ENCODE results near the gene FAM161B. TPM values are rescaled to one million over a fixed set of nuclear protein-coding genes. Genes with fewer than 3 reads are reported as not detected.

The FAM161B gene
- polyA plus RNA-seq, 1 of the 3 experiments (the other 2 are of a cell fraction): 1.4 TPM

GRCh38 chr14:73889376-73889775 is 60.5 kb downstream of the FAM161B start (continued):
- TF ChIP-seq PBX3 (IDR thresholded peaks at IDR 0.05) (no peak), SIN3A (IDR thresholded peaks at IDR 0.05; ENCODE audit: borderline replicate concordance, low read depth, low read length) (no peak), ELF1 (IDR thresholded peaks at IDR 0.05) (no peak), SMC3 (IDR thresholded peaks at IDR 0.05; ENCODE audit: low read depth, low read length) (no peak), GABPA (IDR thresholded peaks at IDR 0.05; ENCODE audit: low read depth) (no peak), GATA2 (CRISPR knock-in tag; IDR thresholded peaks at IDR 0.05) (no peak), CHD2 (IDR thresholded peaks at IDR 0.05; ENCODE audit: low read length, partially characterized antibody) (no peak)

GRCh38 chr14:73888971-73889370 is 60.9 kb downstream of the FAM161B start:
- Histone ChIP-seq H3K27me3 (ENCODE audit: insufficient read depth) (no peaks in the 10 kb centered on the region), H3K79me2 (ENCODE audit: insufficient read depth) (peaks cover 88% of the 10 kb centered on the region), H3K9me2 (no peaks in the 10 kb centered on the region), H3K4me3 (ENCODE audit: low read depth in 2 of 2, low read length in 1 of 2) (peak overlapping the region; percentile 84 to 90; a peak in 2 of 4 replicates), H3K4me1 (ENCODE audit: control insufficient read depth in 1 of 2, insufficient read depth in 2 of 2, low read depth in 1 of 2, low read length in 1 of 2) (peaks cover 0 to 3% of the 10 kb centered on the region in 2 experiments; a peak in 3 of 4 replicates), H3F3A (replicated peaks; ENCODE audit: insufficient read depth) (peaks cover 8% of the 10 kb centered on the region), H3K36me3 (replicated peaks in 1 of 2; ENCODE audit: control insufficient read depth in 1 of 2, insufficient read depth in 2 of 2, low read length in 1 of 2) (peaks cover 11 to 17% of the 10 kb centered on the region in 2 experiments), H3K27ac (ENCODE audit: low read depth in 2 of 2, low read length in 1 of 2) (peak overlapping the region in 1 of 2 experiments; percentile 92; a peak in 1 of 4 replicates), H3K4me2 (peak overlapping the region; percentile 75), H3K9me3 (no peaks in the 10 kb centered on the region), H2AFZ (ENCODE audit: low read depth) (no peak overlapping the region), H4K20me1 (ENCODE audit: insufficient read depth) (peaks cover 51% of the 10 kb centered on the region), H3K9ac (no peak overlapping the region)
- POLR2A ChIA-PET: no interaction called here
- TF ChIP-seq FOXM1 (IDR thresholded peaks at IDR 0.05; ENCODE audit: low read depth): no peak
- no peak for TF ChIP-seq FOXJ3 (CRISPR knock-in tag; IDR thresholded peaks at IDR 0.05)
- TF ChIP-seq YY1 (IDR thresholded peaks at IDR 0.05; ENCODE audit: low read depth): no peak
- TF ChIP-seq MXI1 (IDR thresholded peaks at IDR 0.05; ENCODE audit: low read depth, low read length): no peak
- TF ChIP-seq POLR2AphosphoS5 (IDR thresholded peaks at IDR 0.05; ENCODE audit: low read depth, low read length): no peak
- no peak for TF ChIP-seq MEF2A (IDR thresholded peaks at IDR 0.05; ENCODE audit: borderline replicate concordance, low read depth)
- DNase-seq: no peak
- WGBS (ENCODE audit: low lambda C conversion rate): 89% methylated on average over 2 of the region's 2 CpGs
- CTCF ChIA-PET: no interaction called here

GRCh38 chr14:73888460-73888725 is 61.5 kb downstream of the FAM161B start:
- CTCF ChIA-PET: no interaction called here
- Histone ChIP-seq H3K36me3 (replicated peaks in 1 of 2; ENCODE audit: control insufficient read depth in 1 of 2, insufficient read depth in 2 of 2, low read length in 1 of 2) (peaks cover 9 to 12% of the 10 kb centered on the region in 2 experiments), H3K27ac (ENCODE audit: low read depth in 2 of 2, low read length in 1 of 2) (peak overlapping the region in 1 of 2 experiments; percentile 92; a peak in 2 of 4 replicates), H3K79me2 (ENCODE audit: insufficient read depth) (peaks cover 82% of the 10 kb centered on the region), H3F3A (replicated peaks; ENCODE audit: insufficient read depth) (peaks cover 8% of the 10 kb centered on the region), H4K20me1 (ENCODE audit: insufficient read depth) (peaks cover 48% of the 10 kb centered on the region), H3K4me1 (ENCODE audit: control insufficient read depth in 1 of 2, insufficient read depth in 2 of 2, low read depth in 1 of 2, low read length in 1 of 2) (peaks cover 0 to 3% of the 10 kb centered on the region in 2 experiments; a peak in 3 of 4 replicates), H3K27me3 (ENCODE audit: insufficient read depth) (no peaks in the 10 kb centered on the region), H2AFZ (ENCODE audit: low read depth) (no peak overlapping the region), H3K9ac (peak overlapping the region; percentile 86; the same call in 1 of the 2 replicates), H3K9me2 (no peaks in the 10 kb centered on the region), H3K4me2 (peak overlapping the region; percentile 75), H3K4me3 (ENCODE audit: low read depth in 2 of 2, low read length in 1 of 2) (peak overlapping the region; percentile 84 to 90), H3K9me3 (no peaks in the 10 kb centered on the region)
- TF ChIP-seq POLR2AphosphoS5 (IDR thresholded peaks at IDR 0.05; ENCODE audit: low read depth, low read length): no peak
- no peak for TF ChIP-seq GATA2 (CRISPR knock-in tag; IDR thresholded peaks at IDR 0.05)
- TF ChIP-seq RCOR1 (IDR thresholded peaks at IDR 0.05; ENCODE audit: low read length): no peak
- TF ChIP-seq ZBTB33 (IDR thresholded peaks at IDR 0.05; ENCODE audit: borderline replicate concordance, low read depth): no peak
- TF ChIP-seq SIN3A (IDR thresholded peaks at IDR 0.05; ENCODE audit: borderline replicate concordance, low read depth, low read length): no peak
- no peak for TF ChIP-seq TEAD4 (IDR thresholded peaks at IDR 0.05; ENCODE audit: borderline replicate concordance, insufficient read depth)
- 15% methylated on average over 3 of the region's 3 CpGs for WGBS (ENCODE audit: low lambda C conversion rate)
- POLR2A ChIA-PET: no interaction called here
- no peak for DNase-seq

Measured in SK-N-SH (cell line).